Measurements from ENCODE around the gene TDP2.
"Not testable (repeated sequence)": the region's sequence is repeated elsewhere in the genome, so short reads cannot be mapped to it uniquely, and the experiment has no call there.

TDP2 gene

GRCh38 chr6:24699521-24700359 is 33.0 kb upstream of the TDP2 start:
- H3K4me1 ChIP-seq (ENCODE audit: insufficient read depth, low read length, poor library complexity, severe bottlenecking), result no peaks in the 10 kb centered on the region
- H3K4me3 ChIP-seq (ENCODE audit: low read length, poor library complexity, severe bottlenecking), result no peak overlapping the region
- peaks cover 16% of the 10 kb centered on the region; the same call in 1 of the 2 replicates for H3K36me3 ChIP-seq (ENCODE audit: insufficient read depth, low read length)
- H3K4me2 ChIP-seq (ENCODE audit: low read depth, low read length, poor library complexity, severe bottlenecking), result no peak overlapping the region
- H3K9me2 ChIP-seq (replicated peaks; ENCODE audit: low read depth, low read length), result no peaks in the 10 kb centered on the region
- no peaks in the 10 kb centered on the region; the same call in 1 of the 2 replicates for H3F3A ChIP-seq (ENCODE audit: low read depth)
- H3K9me3 ChIP-seq (ENCODE audit: insufficient read depth, low read depth, low read length), result no peaks in the 10 kb centered on the region
- no peaks in the 10 kb centered on the region for H3K79me2 ChIP-seq (ENCODE audit: insufficient read depth, low read length)
- no peaks in the 10 kb centered on the region for H3K27me3 ChIP-seq (ENCODE audit: insufficient read depth, low read length, poor library complexity, severe bottlenecking)
- TF ChIP-seq CTCF (conservative IDR thresholded peaks at IDR 0.05; ENCODE audit: low read length) (no peak), EZH2phosphoT487 (IDR thresholded peaks at IDR 0.05; ENCODE audit: borderline replicate concordance) (no peak)
- H2AFZ ChIP-seq (ENCODE audit: low read length), result no peak overlapping the region
- no peak overlapping the region for H3K9ac ChIP-seq (ENCODE audit: low read depth, low read length, poor library complexity, severe bottlenecking)
- H4K20me1 ChIP-seq (ENCODE audit: insufficient read depth, low read length, poor library complexity, severe bottlenecking), result peaks cover 7% of the 10 kb centered on the region

GRCh38 chr6:24696097-24696496 is 29.4 kb upstream of the TDP2 start:
- peaks cover 5% of the 10 kb centered on the region for H3K4me1 ChIP-seq (ENCODE audit: insufficient read depth, low read length, poor library complexity, severe bottlenecking)
- no peak overlapping the region for H3K4me3 ChIP-seq (ENCODE audit: low read length, poor library complexity, severe bottlenecking)
- H3K27me3 ChIP-seq (ENCODE audit: insufficient read depth, low read length, poor library complexity, severe bottlenecking), result no peaks in the 10 kb centered on the region
- H3K4me2 ChIP-seq (ENCODE audit: low read depth, low read length, poor library complexity, severe bottlenecking), result no peak overlapping the region
- no peaks in the 10 kb centered on the region for H3K9me3 ChIP-seq (ENCODE audit: insufficient read depth, low read depth, low read length)
- no peak overlapping the region for H2AFZ ChIP-seq (ENCODE audit: low read length)
- H3K36me3 ChIP-seq (ENCODE audit: insufficient read depth, low read length), result no peaks in the 10 kb centered on the region
- no peak overlapping the region for H3K9ac ChIP-seq (ENCODE audit: low read depth, low read length, poor library complexity, severe bottlenecking)
- no peaks in the 10 kb centered on the region for H3K79me2 ChIP-seq (ENCODE audit: insufficient read depth, low read length)
- no peaks in the 10 kb centered on the region for H3K9me2 ChIP-seq (replicated peaks; ENCODE audit: low read depth, low read length)
- H4K20me1 ChIP-seq (ENCODE audit: insufficient read depth, low read length, poor library complexity, severe bottlenecking), result no peaks in the 10 kb centered on the region
- TF ChIP-seq CTCF (conservative IDR thresholded peaks at IDR 0.05; ENCODE audit: low read length), result no peak
- TF ChIP-seq EZH2phosphoT487 (IDR thresholded peaks at IDR 0.05; ENCODE audit: borderline replicate concordance), result no peak
- no peaks in the 10 kb centered on the region for H3F3A ChIP-seq (ENCODE audit: low read depth)

GRCh38 chr6:24695635-24696034 is 28.9 kb upstream of the TDP2 start:
- H3F3A ChIP-seq (ENCODE audit: low read depth); H3K9ac ChIP-seq (ENCODE audit: low read depth, low read length, poor library complexity, severe bottlenecking); H3K36me3 ChIP-seq (ENCODE audit: insufficient read depth, low read length); H3K79me2 ChIP-seq (ENCODE audit: insufficient read depth, low read length); H3K27me3 ChIP-seq (ENCODE audit: insufficient read depth, low read length, poor library complexity, severe bottlenecking); H3K4me1 ChIP-seq (ENCODE audit: insufficient read depth, low read length, poor library complexity, severe bottlenecking); H3K4me2 ChIP-seq (ENCODE audit: low read depth, low read length, poor library complexity, severe bottlenecking); H3K9me2 ChIP-seq (replicated peaks; ENCODE audit: low read depth, low read length); H3K9me3 ChIP-seq (ENCODE audit: insufficient read depth, low read depth, low read length); H3K4me3 ChIP-seq (ENCODE audit: low read length, poor library complexity, severe bottlenecking); H4K20me1 ChIP-seq (ENCODE audit: insufficient read depth, low read length, poor library complexity, severe bottlenecking); H2AFZ ChIP-seq (ENCODE audit: low read length): not testable (repeated sequence)
- TF ChIP-seq CTCF (conservative IDR thresholded peaks at IDR 0.05; ENCODE audit: low read length), result peak; percentile 63
